Inferior parietal cortex (tissue), 1 donor: ENCODE results near the gene NR2F1-AS1.

Experiments
- DNase-seq: peaks from one replicate; pipeline ENCODE4 v3.0.0-alpha.2; 2016; ENCODE audit errors: extremely low spot score

NR2F1-AS1 gene

GRCh38 chr5:93580927-93581445 is at the start of gene NR2F1-AS1:
Gene NR2F1-AS1, minus strand, starts transcription at chr5:93581219.
- DNase-seq = no peak

GRCh38 chr5:93626801-93627200 is 45.8 kb upstream of the NR2F1-AS1 start:
- DNase-seq = no peak

GRCh38 chr5:93623153-93623552 is 42.1 kb upstream of the NR2F1-AS1 start:
- DNase-seq = no peak

GRCh38 chr5:93622240-93622885 is 41.3 kb upstream of the NR2F1-AS1 start:
- no peak for DNase-seq

- no peak for DNase-seq
Observed at GRCh38 chr5:93621327-93621798, 40.3 kb upstream of the NR2F1-AS1 start.

GRCh38 chr5:93620487-93621326 is 39.7 kb upstream of the NR2F1-AS1 start:
- no peak for DNase-seq

GRCh38 chr5:93616538-93617174 is 35.6 kb upstream of the NR2F1-AS1 start:
- DNase-seq = no peak

GRCh38 chr5:93612855-93613243 is 31.8 kb upstream of the NR2F1-AS1 start:
- no peak for DNase-seq

GRCh38 chr5:93611976-93612854 is 31.2 kb upstream of the NR2F1-AS1 start:
- no peak for DNase-seq

GRCh38 chr5:93611273-93611975 is 30.4 kb upstream of the NR2F1-AS1 start:
- no peak for DNase-seq

GRCh38 chr5:93610581-93611272 is 29.7 kb upstream of the NR2F1-AS1 start:
- no peak for DNase-seq

- DNase-seq = no peak
Observed at GRCh38 chr5:93609762-93610161, 28.7 kb upstream of the NR2F1-AS1 start.

GRCh38 chr5:93608855-93609254 is 27.8 kb upstream of the NR2F1-AS1 start:
- DNase-seq = no peak

- no peak for DNase-seq
Observed at GRCh38 chr5:93607367-93608258, 26.6 kb upstream of the NR2F1-AS1 start.

GRCh38 chr5:93606382-93606752 is 25.3 kb upstream of the NR2F1-AS1 start:
- no peak for DNase-seq

GRCh38 chr5:93604644-93605515 is 23.9 kb upstream of the NR2F1-AS1 start:
- DNase-seq = no peak

GRCh38 chr5:93603793-93604643 is 23.0 kb upstream of the NR2F1-AS1 start:
- no peak for DNase-seq
